HEK293 (cell line): ENCODE results near the gene MATCAP1.

Source experiments
- CTCF ChIA-PET: fragments of 350-600 bp; formaldehyde crosslinking; extraction: SDS; loops from one replicate; lab custom pipeline; 2021; ENCODE audit warnings: antibody characterized with exemption; lab: Yijun Ruan, JAX
- POLR2A ChIA-PET: fragments of 300-600 bp; formaldehyde crosslinking; extraction: SDS; loops from one replicate; lab custom pipeline; 2020; ENCODE audit warnings: antibody characterized with exemption, inconsistent platforms; lab: Yijun Ruan, JAX
- H3K27ac ChIP-seq: fragments of 200-500 bp; sonication (Bioruptor generic); 2 replicates; pipeline ENCODE4 v1.5.1; 2014; ENCODE audit warnings: low read depth, low read length, control low read depth, inconsistent platforms; ENCODE audit errors: extremely low read depth
- H3K36me3 ChIP-seq, 2 experiments: fragments of 200-500 bp in 1 of 2; sonication (Bioruptor generic) in 1 of 2; 1 replicate in 1 of 2; 2 replicates in 1 of 2; pipeline ENCODE4 v1.5.1; 2014 to 2017; ENCODE audit warnings: inconsistent platforms in 2 of 2, low read length in 2 of 2; ENCODE audit not compliant: control insufficient read depth in 2 of 2, insufficient read depth in 1 of 2
- H3K4me1 ChIP-seq: fragments of 200-500 bp; sonication (Bioruptor generic); 2 replicates; pipeline ENCODE4 v1.5.1; 2014; ENCODE audit warnings: mild to moderate bottlenecking, low read length, inconsistent platforms; ENCODE audit not compliant: control insufficient read depth, insufficient read depth
- H3K4me3 ChIP-seq: 2 replicates; pipeline ENCODE4 v1.5.1; 2011; ENCODE audit warnings: low read depth, mild to moderate bottlenecking, control low read depth, low read length, moderate library complexity
- H3K9me3 ChIP-seq: fragments of 200-500 bp; sonication (Bioruptor generic); 2 replicates; pipeline ENCODE4 v1.5.1; 2014; ENCODE audit warnings: low read depth, low read length, inconsistent platforms; ENCODE audit not compliant: control insufficient read depth, insufficient read depth
- FEZF1 ChIP-seq: fragments of 450-650 bp; formaldehyde crosslinking; IDR thresholded peaks from 2 replicates; pipeline ENCODE4 v1.5.1; 2016; ENCODE audit warnings: missing biosample characterization, missing genetic modification characterization
- IKZF3 ChIP-seq: fragments of 450-650 bp; IDR thresholded peaks from 2 replicates; pipeline ENCODE4 v1.5.0; 2018; ENCODE audit warnings: missing biosample characterization, mild to moderate bottlenecking, missing genetic modification characterization, moderate library complexity
- ZBTB11 ChIP-seq: fragments of 450-650 bp; formaldehyde crosslinking; conservative IDR thresholded peaks from 2 replicates; pipeline ENCODE4 v1.5.1; 2016; ENCODE audit warnings: low read depth, missing biosample characterization, missing genetic modification characterization
- ZBTB21 ChIP-seq: fragments of 450-650 bp; formaldehyde crosslinking; IDR thresholded peaks from 2 replicates; pipeline ENCODE4 v1.5.1; 2017; ENCODE audit warnings: missing biosample characterization, missing genetic modification characterization
- ZBTB48 ChIP-seq: fragments of 450-650 bp; formaldehyde crosslinking; IDR thresholded peaks from 2 replicates; pipeline ENCODE4 v1.5.1; 2016; ENCODE audit warnings: missing biosample characterization, missing genetic modification characterization
- ZNF10 ChIP-seq: fragments of 450-650 bp; formaldehyde crosslinking; IDR thresholded peaks from 2 replicates; pipeline ENCODE4 v1.5.1; 2017; ENCODE audit warnings: missing biosample characterization, missing genetic modification characterization
- ZNF112 ChIP-seq: fragments of 450-650 bp; formaldehyde crosslinking; IDR thresholded peaks from 2 replicates; pipeline ENCODE4 v1.5.0; 2017; ENCODE audit warnings: missing biosample characterization, missing genetic modification characterization
- ZNF121 ChIP-seq: fragments of 450-650 bp; formaldehyde crosslinking; IDR thresholded peaks from 2 replicates; pipeline ENCODE4 v1.5.1; 2016; ENCODE audit warnings: missing biosample characterization, missing genetic modification characterization
- ZNF280D ChIP-seq: fragments of 450-650 bp; formaldehyde crosslinking; IDR thresholded peaks from 2 replicates; pipeline ENCODE4 v1.5.1; 2016; ENCODE audit warnings: missing biosample characterization, missing genetic modification characterization
- ZNF366 ChIP-seq: fragments of 450-650 bp; formaldehyde crosslinking; conservative IDR thresholded peaks from 2 replicates; pipeline ENCODE4 v1.5.1; 2016; ENCODE audit warnings: missing biosample characterization, missing genetic modification characterization
- ZNF394 ChIP-seq: fragments of 450-650 bp; formaldehyde crosslinking; IDR thresholded peaks from 2 replicates; pipeline ENCODE4 v1.5.1; 2016; ENCODE audit warnings: missing biosample characterization, missing genetic modification characterization, mild to moderate bottlenecking, moderate library complexity, borderline replicate concordance
- ZNF398 ChIP-seq: fragments of 450-650 bp; formaldehyde crosslinking; IDR thresholded peaks from 2 replicates; pipeline ENCODE4 v1.5.1; 2017; ENCODE audit warnings: missing biosample characterization, missing genetic modification characterization
- ZNF404 ChIP-seq: fragments of 450-650 bp; formaldehyde crosslinking; IDR thresholded peaks from 2 replicates; pipeline ENCODE4 v1.5.1; 2017; ENCODE audit warnings: missing biosample characterization, missing genetic modification characterization
- ZNF426 ChIP-seq: fragments of 450-650 bp; formaldehyde crosslinking; IDR thresholded peaks from 2 replicates; pipeline ENCODE4 v1.5.1; 2017; ENCODE audit warnings: missing biosample characterization, missing genetic modification characterization, mild to moderate bottlenecking, inconsistent platforms, moderate library complexity
- ZSCAN16 ChIP-seq: fragments of 450-650 bp; formaldehyde crosslinking; IDR thresholded peaks from 2 replicates; pipeline ENCODE4 v1.5.1; 2016; ENCODE audit warnings: missing biosample characterization, missing genetic modification characterization

The MATCAP1 gene

GRCh38 chr16:67170168-67170948 is 13.4 kb downstream of the MATCAP1 start, which contains the start of gene NOL3 (continued):
- TF ChIP-seq ZBTB11 (no peak), ZBTB21 (tag by site-specific recombination) (no peak), ZNF366 (tag by site-specific recombination) (no peak), ZNF121 (no peak), ZSCAN16 (tag by site-specific recombination) (no peak), ZNF426 (tag by site-specific recombination) (no peak), ZNF10 (tag by site-specific recombination) (no peak)

- H3K36me3 ChIP-seq, result no peaks in the 10 kb centered on the region
- CTCF ChIA-PET, result interaction anchor here (0.9 to 2.3 kb wide), 12 partner anchors 9 to 299 kb away, joined by 3 to 11 read pairs (median 4); partner anchors contain the start of genes CES3, FBXL8, MATCAP1 and TRADD
- H3K27ac ChIP-seq, result peak overlapping the region; percentile 59; the same call in 1 of the 2 replicates
- H3K4me1 ChIP-seq, result peaks cover 9% of the 10 kb centered on the region
- POLR2A ChIA-PET, result interaction anchor here (1.7 kb wide), 1 partner anchor 14 kb away, joined by 5 read pairs; no protein-coding TSS in a partner anchor
- H3K9me3 ChIP-seq, result no peaks in the 10 kb centered on the region
- peak overlapping the region; percentile 34 for H3K4me3 ChIP-seq
- TF ChIP-seq ZNF112 (tag by site-specific recombination) (no peak), ZNF398 (tag by site-specific recombination) (no peak), IKZF3 (tag by site-specific recombination) (no peak), ZNF404 (no peak), ZNF394 (tag by site-specific recombination) (no peak), FEZF1 (no peak), ZNF280D (tag by site-specific recombination) (no peak), ZBTB48 (peak; percentile 44; the same call in 1 of the 2 replicates)
Measured at GRCh38 chr16:67169642-67170167, 14.1 kb downstream of the MATCAP1 start.
